ENCODE results near the gene METTL4.

GRCh38 chr18:2510416-2510815 lies 60.9 kb downstream of the METTL4 start:
- no peak for TF ChIP-seq FOXA1 (IDR thresholded peaks at IDR 0.05)
- no peak for TF ChIP-seq TARDBP (IDR thresholded peaks at IDR 0.05)
- no peak for TF ChIP-seq SP1 (IDR thresholded peaks at IDR 0.05)
- no peak for TF ChIP-seq ELF4 (IDR thresholded peaks at IDR 0.05)
- TF ChIP-seq FOXK2 (IDR thresholded peaks at IDR 0.05) = no peak
- TF ChIP-seq HDGF (IDR thresholded peaks at IDR 0.05; ENCODE audit: borderline replicate concordance) = no peak
- TF ChIP-seq FOXM1 (IDR thresholded peaks at IDR 0.05; ENCODE audit: borderline replicate concordance) = no peak
- no peak for TF ChIP-seq NFRKB (IDR thresholded peaks at IDR 0.05)
- no peak for TF ChIP-seq ARNT (IDR thresholded peaks at IDR 0.05)
- no peak for TF ChIP-seq SUZ12 (IDR thresholded peaks at IDR 0.05)
- TF ChIP-seq LEF1 (IDR thresholded peaks at IDR 0.05; ENCODE audit: borderline replicate concordance) = no peak
- TF ChIP-seq BHLHE40 (IDR thresholded peaks at IDR 0.05; ENCODE audit: borderline replicate concordance) = no peak
- TF ChIP-seq ZNF384 (IDR thresholded peaks at IDR 0.05) = no peak
- TF ChIP-seq L3MBTL2 (conservative IDR thresholded peaks at IDR 0.05) = no peak
